Measurements from ENCODE around the gene REEP1.

Gene REEP1

DNA sequence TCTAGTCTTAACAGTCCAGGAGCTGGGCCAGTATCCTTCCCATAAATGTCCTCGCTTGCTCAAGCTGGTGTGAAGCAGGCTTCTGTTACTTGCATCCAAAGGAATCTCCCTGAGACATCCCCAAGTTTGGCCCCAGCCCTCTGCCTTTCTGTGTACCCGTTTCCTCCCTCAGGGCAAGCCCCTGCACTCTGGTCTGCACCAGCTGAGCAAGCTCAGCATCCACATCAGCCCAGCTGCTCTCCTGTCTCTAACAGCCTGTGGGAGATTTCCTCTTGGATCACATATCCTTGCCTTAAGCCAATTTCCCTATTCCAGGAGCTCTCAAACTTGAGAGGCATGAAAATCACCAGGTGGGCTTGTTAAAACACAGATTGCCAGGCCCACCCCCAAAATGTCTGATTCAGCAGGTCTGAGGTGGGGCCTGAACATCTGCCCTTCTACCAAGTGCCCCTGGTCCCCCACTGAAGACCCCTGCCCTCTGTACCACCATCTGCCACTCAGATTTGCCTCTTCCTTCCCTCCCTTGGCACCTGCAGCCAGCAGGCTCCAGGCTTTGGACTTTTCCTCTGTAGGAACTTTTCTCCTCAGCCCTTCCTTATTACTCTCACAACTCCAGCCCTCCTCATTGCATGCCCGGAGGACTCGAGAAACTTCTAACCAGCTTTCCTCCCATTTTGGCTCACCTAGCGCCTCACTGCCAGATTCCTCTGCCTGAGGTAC is 32.1 kb downstream of the REEP1 start:
- no peak for TF ChIP-seq CTCF (IDR thresholded peaks at IDR 0.05)

- no peak for TF ChIP-seq CTCF (IDR thresholded peaks at IDR 0.05)
Observed at GRCh38 chr2:86304416-86304815, 33.0 kb downstream of the REEP1 start.

DNA sequence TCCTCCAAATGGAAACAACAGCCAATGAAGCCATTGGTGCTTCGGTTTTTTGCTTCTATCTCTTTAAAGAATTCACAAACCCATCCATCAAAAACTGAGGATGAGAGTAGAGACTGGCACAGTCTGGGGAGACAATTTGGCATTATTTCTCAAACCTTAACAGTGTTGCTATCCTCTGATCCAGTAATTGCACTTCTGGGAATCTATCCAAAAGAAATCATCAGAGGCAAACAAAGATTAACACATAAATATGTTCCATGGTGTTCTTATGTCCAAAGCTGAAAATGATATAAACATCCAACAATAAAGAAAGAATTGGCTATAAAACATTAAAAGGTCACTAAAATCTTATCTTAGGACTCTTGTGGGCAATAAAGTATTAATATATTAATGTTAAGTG is 35.1 kb downstream of the REEP1 start:
- TF ChIP-seq CTCF (IDR thresholded peaks at IDR 0.05), result no peak

DNA sequence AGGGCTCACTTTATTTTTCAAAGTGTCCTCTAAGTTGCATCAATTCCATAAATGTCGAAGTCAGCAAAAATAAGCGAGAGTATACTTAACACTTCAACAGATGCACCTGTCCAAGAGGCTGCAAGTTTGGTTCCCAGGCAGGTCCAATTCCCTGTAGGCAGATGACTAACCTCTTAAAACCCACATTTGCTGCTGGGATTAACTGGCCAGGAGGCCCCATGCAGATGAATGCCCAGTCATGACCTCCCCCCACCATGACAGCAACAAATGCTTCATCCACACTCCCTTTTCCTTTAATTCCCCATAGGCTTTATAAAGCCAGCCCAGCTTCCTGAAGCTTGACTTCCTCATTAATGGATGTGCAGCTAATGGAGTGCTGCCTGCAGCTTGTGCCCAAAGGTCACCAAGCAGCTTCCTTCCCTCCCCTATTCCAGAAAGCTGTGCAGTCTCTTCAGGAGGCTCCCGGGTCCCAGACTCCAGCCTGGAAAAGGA is 35.7 kb downstream of the REEP1 start:
- no peak for TF ChIP-seq CTCF (IDR thresholded peaks at IDR 0.05)

GRCh38 chr2:86301009-86301408 is 36.4 kb downstream of the REEP1 start:
- TF ChIP-seq CTCF (IDR thresholded peaks at IDR 0.05), result no peak

- no peak for TF ChIP-seq CTCF (IDR thresholded peaks at IDR 0.05)
Observed at GRCh38 chr2:86300496-86300895, 36.9 kb downstream of the REEP1 start.

DNA sequence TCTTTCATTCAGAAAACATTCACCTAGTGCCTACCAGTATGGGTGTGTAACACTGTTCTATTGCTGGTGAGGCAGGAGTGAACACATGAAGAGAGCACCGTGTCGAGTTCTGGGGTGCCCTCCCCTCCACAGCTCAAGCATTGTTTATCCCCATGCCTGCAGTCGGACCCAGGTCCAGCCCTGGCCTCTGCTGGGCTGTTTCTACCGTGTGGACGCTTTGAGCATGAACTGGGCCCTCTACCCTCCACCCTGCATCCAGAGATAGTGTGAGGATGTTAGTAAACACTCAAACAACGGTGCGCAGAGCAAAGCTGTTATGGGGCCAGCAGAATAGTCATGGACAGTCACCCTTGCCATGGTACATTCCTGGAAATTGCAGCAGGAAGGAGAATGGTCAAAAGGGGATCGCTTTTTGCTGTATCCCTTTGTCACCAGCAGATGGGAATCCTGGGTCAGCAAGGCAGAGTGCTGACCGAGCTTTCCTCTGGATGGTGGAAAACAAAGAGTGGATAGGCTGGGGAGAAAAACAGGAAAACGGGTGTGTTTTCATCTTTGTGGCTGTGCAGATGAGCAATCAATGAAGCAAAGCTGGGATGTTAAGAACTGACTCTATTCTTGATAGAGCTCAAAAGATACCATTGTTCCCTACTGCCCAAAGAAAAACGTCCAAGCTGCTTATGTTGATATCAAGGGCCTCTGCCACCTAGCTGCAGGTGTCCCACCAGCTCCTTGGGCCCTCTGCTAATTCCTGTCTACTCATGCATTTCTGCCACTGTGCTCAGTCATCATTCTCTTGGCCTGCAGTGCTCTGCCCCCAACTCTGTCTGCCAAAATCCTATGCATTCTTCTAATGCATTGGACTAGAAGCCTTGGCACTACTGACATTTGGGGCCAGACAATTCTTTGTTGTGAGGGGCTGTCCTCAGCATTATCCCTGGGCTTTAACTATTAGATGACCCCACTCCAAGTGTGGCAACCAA is 38.7 kb downstream of the REEP1 start:
- TF ChIP-seq CTCF (IDR thresholded peaks at IDR 0.05), result no peak

Data from LNCAP (cell line).